GM23338 (cell line): ENCODE data around the gene TNK2. TPM values are rescaled to one million over a fixed set of nuclear protein-coding genes. Genes with fewer than 3 reads are reported as not detected.

Source experiments
- ATAC-seq: fragments of 200-7000 bp; cut with Tn5 transposase; 3 replicates; pipeline ENCODE4 v1.9.1; 2020
- DNase-seq: peaks from one replicate; pipeline ENCODE4 v3.0.0-alpha.2; 2015; ENCODE audit warnings: low spot score
- H2AFZ ChIP-seq: fragments of 200-600 bp; sonication (generic); 2 replicates; pipeline ENCODE4 v1.8.0; 2016; ENCODE audit warnings: antibody characterized with exemption, mild to moderate bottlenecking, moderate library complexity
- H3F3A ChIP-seq: fragments of 200-600 bp; sonication (generic); replicated peaks from 2 replicates; pipeline ENCODE4 v1.8.0; 2017; ENCODE audit warnings: antibody characterized with exemption, mixed run types, low read depth
- H3K27ac ChIP-seq: fragments of 200-600 bp; sonication (generic); 2 replicates; pipeline ENCODE4 v1.6.1; 2016; ENCODE audit warnings: low read depth
- H3K27me3 ChIP-seq: fragments of 200-600 bp; sonication (generic); 2 replicates; pipeline ENCODE4 v1.8.0; 2016; ENCODE audit warnings: mild to moderate bottlenecking, mixed run types, moderate library complexity; ENCODE audit not compliant: insufficient read depth
- H3K36me3 ChIP-seq: fragments of 200-600 bp; sonication (generic); 2 replicates; pipeline ENCODE4 v1.8.0; 2016; ENCODE audit warnings: mild to moderate bottlenecking; ENCODE audit not compliant: insufficient read depth
- H3K4me1 ChIP-seq: fragments of 200-600 bp; sonication (generic); 2 replicates; pipeline ENCODE4 v1.8.0; 2016; ENCODE audit warnings: mild to moderate bottlenecking, moderate library complexity; ENCODE audit not compliant: insufficient read depth
- H3K4me2 ChIP-seq: fragments of 200-600 bp; sonication (generic); 2 replicates; pipeline ENCODE4 v1.7.1; 2017; ENCODE audit warnings: mixed run types
- H3K4me3 ChIP-seq: fragments of 200-600 bp; sonication (generic); 2 replicates; pipeline ENCODE4 v1.6.1; 2016; ENCODE audit warnings: mixed run types
- H3K79me2 ChIP-seq: fragments of 200-600 bp; sonication (generic); replicated peaks from 2 replicates; pipeline ENCODE4 v1.8.0; 2017; ENCODE audit warnings: mild to moderate bottlenecking; ENCODE audit not compliant: insufficient read depth
- H3K9me2 ChIP-seq: fragments of 200-600 bp; sonication (generic); 2 replicates; pipeline ENCODE4 v1.8.0; 2017; ENCODE audit not compliant: insufficient read depth
- H4K20me1 ChIP-seq: fragments of 200-600 bp; sonication (generic); replicated peaks from 2 replicates; pipeline ENCODE4 v1.8.0; 2017; ENCODE audit warnings: mild to moderate bottlenecking; ENCODE audit not compliant: insufficient read depth
- H3K27ac Mint-ChIP-seq: 2 replicates; pipeline ENCODE4 v1.8.0; 2020; ENCODE audit warnings: inconsistent platforms, mild to moderate bottlenecking, moderate library complexity, mixed read lengths
- H3K27me3 Mint-ChIP-seq: 3 replicates; pipeline ENCODE4 v1.8.0; 2022; ENCODE audit warnings: low read depth, mild to moderate bottlenecking, moderate library complexity, mixed read lengths, inconsistent platforms; ENCODE audit not compliant: insufficient read depth, poor library complexity
- H3K36me3 Mint-ChIP-seq: 3 replicates; pipeline ENCODE4 v1.8.0; 2021; ENCODE audit warnings: low read depth, mild to moderate bottlenecking, inconsistent platforms, moderate library complexity, mixed read lengths
- H3K4me1 Mint-ChIP-seq: 3 replicates; pipeline ENCODE4 v1.8.0; 2020; ENCODE audit warnings: mild to moderate bottlenecking, inconsistent platforms, mixed read lengths
- H3K4me3 Mint-ChIP-seq: 3 replicates; pipeline ENCODE4 v1.8.0; 2021; ENCODE audit warnings: moderate library complexity, mild to moderate bottlenecking, inconsistent platforms, mixed read lengths
- H3K9me3 Mint-ChIP-seq: 3 replicates; pipeline ENCODE4 v1.8.0; 2020; ENCODE audit warnings: moderate library complexity, mild to moderate bottlenecking, inconsistent platforms, mixed read lengths
- CREB1 ChIP-seq: fragments of 250-450 bp; sonication (Bioruptor Pico); IDR thresholded peaks from 2 replicates; pipeline ENCODE4 v1.5.0; 2020; ENCODE audit warnings: low read depth, mild to moderate bottlenecking, moderate library complexity
- CTCF ChIP-seq, 2 experiments: fragments of 200-600 bp in 1 of 2; sonication (generic) in 1 of 2; conservative IDR thresholded peaks; 2 replicates each; pipeline versions ENCODE4 v1.5.1 to v1.6.1; 2016 to 2017; ENCODE audit warnings: antibody characterized with exemption in 2 of 2, low read depth in 2 of 2, mild to moderate bottlenecking in 2 of 2, moderate library complexity in 1 of 2
- EZH2 ChIP-seq: fragments of 200-600 bp; sonication (generic); IDR thresholded peaks from one replicate; pipeline ENCODE4 v1.8.0; 2017; ENCODE audit warnings: antibody characterized with exemption, mild to moderate bottlenecking, low read depth; ENCODE audit not compliant: unreplicated experiment
- JUNB ChIP-seq: IDR thresholded peaks from one replicate; pipeline ENCODE4 v1.6.1; 2016; ENCODE audit warnings: antibody characterized with exemption; ENCODE audit not compliant: unreplicated experiment
- NANOG ChIP-seq: IDR thresholded peaks from 2 replicates; pipeline ENCODE4 v1.6.1; 2016; ENCODE audit warnings: antibody characterized with exemption, borderline replicate concordance
- STAT1 ChIP-seq: IDR thresholded peaks from one replicate; pipeline ENCODE4 v1.6.1; 2016; ENCODE audit warnings: antibody characterized with exemption; ENCODE audit not compliant: unreplicated experiment
- ZNF114 ChIP-seq: fragments of 250-450 bp; sonication (Bioruptor Pico); IDR thresholded peaks from 2 replicates; pipeline ENCODE4 v1.5.0; 2020; ENCODE audit warnings: mild to moderate bottlenecking, moderate library complexity
- ZNF462 ChIP-seq: fragments of 250-450 bp; sonication (Bioruptor Pico); IDR thresholded peaks from 2 replicates; pipeline ENCODE4 v1.5.0; 2020; ENCODE audit warnings: mild to moderate bottlenecking, moderate library complexity
- polyA plus RNA-seq: library from polyadenylated mRNA; unstranded; fragments of >200 nt; fragmentation: Nextera tagmentation; extraction: Ambion mirVana; gene quantifications from 2 replicates; pipeline ENCODE4 v1.2.1, GENCODE V29; 2016
- total RNA-seq: library from RNA; depleted of rRNA; stranded (reverse); fragments of >200 nt; shearing (Covaris generic); gene quantifications from 2 replicates; pipeline ENCODE4 v1.2.3, GENCODE V29; 2014

The TNK2 gene
- total and polyA plus RNA-seq, 2 experiments from 2014 or later: 10.0 to 22.5 TPM

GRCh38 chr3:195905970-195906864 lies 2.1 kb downstream of the TNK2 start (continued):
- no peak for TF ChIP-seq ZNF462 (CRISPR knock-in tag)
- TF ChIP-seq CTCF (conservative IDR thresholded peaks at IDR 0.05; ENCODE audit: low read depth in 2 of 2): no peak

GRCh38 chr3:195904368-195904767 lies 4.0 kb downstream of the TNK2 start:
- Mint-ChIP-seq H3K9me3 (no peaks in the 10 kb centered on the region), H3K36me3 (no peaks in the 10 kb centered on the region; the same call in 2 of the 3 replicates), H3K27me3 (peaks cover 14% of the 10 kb centered on the region), H3K27ac (no peak overlapping the region), H3K4me3 (no peak overlapping the region), H3K4me1 (peaks cover 19% of the 10 kb centered on the region)
- no peaks in the 10 kb centered on the region for H3K9me2 ChIP-seq
- 0 out of 2 replicates have a peak, but pooled peaks cover 3% of the 10 kb centered on the region for H3F3A ChIP-seq
- H3K27ac ChIP-seq: no peak overlapping the region
- peaks cover 76% of the 10 kb centered on the region for H3K79me2 ChIP-seq
- ATAC-seq (no peak), DNase-seq (no peak)
- H3K4me1 ChIP-seq: peaks cover 14% of the 10 kb centered on the region
- H3K4me2 ChIP-seq: no peak overlapping the region
- H2AFZ ChIP-seq: no peak overlapping the region
- no peak overlapping the region for H3K4me3 ChIP-seq
- peaks cover 5% of the 10 kb centered on the region; the same call in 1 of the 2 replicates for H3K27me3 ChIP-seq
- no peaks in the 10 kb centered on the region for H3K36me3 ChIP-seq
- H4K20me1 ChIP-seq: peaks cover 35% of the 10 kb centered on the region
- TF ChIP-seq CTCF (conservative IDR thresholded peaks at IDR 0.05; ENCODE audit: low read depth in 2 of 2) (no peak), CREB1 (CRISPR knock-in tag) (no peak), EZH2 (no peak), STAT1 (no peak), NANOG (no peak), JUNB (no peak), ZNF114 (CRISPR knock-in tag) (no peak)
